DMS53 treated with DMSO at 0.1 percent for 48 hours (cell line): ENCODE data around the gene PPP1R12B.
A peak's percentile ranks its signal among the peaks of the same experiment; 100 is the strongest.
"Not testable (repeated sequence)": the region's sequence is repeated elsewhere in the genome, so short reads cannot be mapped to it uniquely, and the experiment has no call there.

Experiments used
- DNase-seq: peaks from one replicate; lab custom pipeline; 2025; ENCODE audit not compliant: unreplicated experiment; lab: John Stamatoyannopoulos, UW

Gene PPP1R12B

DNA sequence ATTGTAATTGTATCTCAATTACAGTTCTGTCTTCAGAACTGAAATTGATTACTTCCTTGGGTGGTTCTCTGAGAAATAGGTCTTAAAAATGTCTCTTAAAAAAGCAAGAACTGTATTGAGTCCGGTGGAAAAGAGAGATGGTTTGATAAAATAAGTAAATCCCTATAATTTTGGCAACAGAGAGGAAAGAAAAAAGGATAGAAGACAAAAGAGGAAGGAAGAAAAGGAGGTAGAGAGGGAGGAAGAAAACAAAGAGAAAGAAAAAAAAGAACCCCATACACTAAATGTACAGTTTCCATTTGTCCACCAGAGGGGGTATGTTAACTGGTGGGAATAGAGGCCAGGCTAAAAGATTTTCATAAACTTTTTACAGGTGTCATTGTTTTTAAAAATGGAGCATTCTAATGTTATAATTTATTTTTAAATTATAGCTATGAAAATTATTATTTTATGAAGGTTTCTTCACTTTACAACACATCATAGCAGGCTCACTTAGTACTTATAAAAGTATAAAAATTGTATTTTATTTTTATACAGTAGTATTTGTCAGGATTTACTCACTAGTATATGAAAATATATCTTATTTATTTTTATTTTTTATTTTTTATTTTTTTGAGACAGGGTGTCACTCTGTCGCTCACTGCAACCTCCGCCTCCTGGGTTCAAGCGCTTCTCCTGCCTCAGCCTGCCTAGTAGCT is 4.7 kb upstream of the PPP1R12B start:
- DNase-seq: peak; percentile 74

DNA sequence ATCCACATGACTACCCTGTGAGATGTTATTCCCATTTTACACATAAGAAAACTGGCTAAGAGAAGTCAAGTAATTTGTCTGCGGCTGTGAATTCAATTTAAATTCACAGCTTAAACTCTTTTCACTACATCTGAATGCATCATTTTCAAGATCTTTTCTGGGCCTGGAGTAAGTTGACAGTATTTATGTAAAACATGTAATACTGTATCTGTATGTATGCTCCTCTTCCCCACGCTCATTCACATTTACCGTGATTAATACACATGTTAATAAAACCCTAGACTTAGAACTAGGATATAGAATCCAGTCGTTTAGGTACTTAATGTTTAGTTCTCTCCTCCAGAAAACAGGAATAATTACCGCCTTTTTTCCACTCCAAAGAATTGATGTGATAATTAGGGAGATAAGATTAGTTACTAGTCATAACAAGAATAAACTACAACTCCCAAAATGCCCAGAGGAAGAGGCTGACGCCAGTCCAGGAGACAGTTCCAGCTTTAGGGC is 442 bp upstream of the PPP1R12B start:
- no peak for DNase-seq

DNA sequence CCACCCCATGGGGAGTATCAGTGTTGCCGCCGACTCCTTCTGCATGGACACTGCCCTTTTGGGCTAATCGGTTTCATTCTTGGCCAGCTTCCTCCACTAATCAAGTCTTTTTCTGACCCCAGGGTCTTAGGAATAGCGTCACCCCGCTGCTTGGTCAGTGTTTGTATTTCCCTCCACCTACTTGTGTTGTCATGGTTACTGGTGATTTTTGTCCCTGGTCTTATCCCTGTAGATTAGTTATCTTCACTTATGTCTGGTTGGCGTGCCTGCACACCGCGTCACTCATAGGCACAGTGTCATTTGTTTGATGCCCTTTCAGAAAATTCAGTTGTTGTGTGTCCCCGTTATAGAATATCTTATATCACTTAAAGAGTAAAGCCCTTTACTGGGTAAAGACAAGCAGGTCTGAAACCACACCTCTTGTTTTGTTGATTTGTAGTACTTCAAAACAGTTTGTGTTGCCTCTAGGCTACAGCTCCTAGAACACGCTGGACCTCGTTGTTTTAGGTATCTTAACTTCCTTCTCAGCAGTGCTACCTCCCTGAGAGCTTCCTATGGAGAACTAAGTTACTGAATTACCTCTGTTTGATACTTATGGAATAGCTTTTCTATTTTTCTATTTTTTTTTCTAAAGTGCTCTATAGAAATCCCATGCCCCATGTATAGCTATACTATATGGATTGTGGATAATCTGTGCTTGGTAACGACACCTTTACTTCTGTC is 868 bp downstream of the PPP1R12B start:
- peak; percentile 19 for DNase-seq

DNA sequence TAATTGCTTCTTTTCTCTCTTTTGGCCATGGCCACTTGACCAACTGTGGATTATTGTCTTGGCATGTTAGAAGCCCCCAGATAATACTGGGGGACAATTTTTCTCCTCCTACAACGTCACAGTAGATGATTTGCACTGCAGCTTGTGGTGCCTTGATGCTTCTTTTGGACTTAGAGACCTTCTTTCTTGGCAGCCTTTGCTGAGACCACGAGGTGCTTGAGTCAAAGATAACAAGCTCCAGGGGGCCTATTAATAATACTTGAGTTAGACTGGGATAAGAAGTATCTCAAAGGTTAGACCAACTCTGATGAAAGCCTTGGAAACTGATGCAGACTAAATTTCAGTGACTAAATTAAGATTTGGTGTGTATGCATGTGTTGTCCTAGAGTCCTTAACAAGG is 3.2 kb downstream of the PPP1R12B start:
- no peak for DNase-seq

DNA sequence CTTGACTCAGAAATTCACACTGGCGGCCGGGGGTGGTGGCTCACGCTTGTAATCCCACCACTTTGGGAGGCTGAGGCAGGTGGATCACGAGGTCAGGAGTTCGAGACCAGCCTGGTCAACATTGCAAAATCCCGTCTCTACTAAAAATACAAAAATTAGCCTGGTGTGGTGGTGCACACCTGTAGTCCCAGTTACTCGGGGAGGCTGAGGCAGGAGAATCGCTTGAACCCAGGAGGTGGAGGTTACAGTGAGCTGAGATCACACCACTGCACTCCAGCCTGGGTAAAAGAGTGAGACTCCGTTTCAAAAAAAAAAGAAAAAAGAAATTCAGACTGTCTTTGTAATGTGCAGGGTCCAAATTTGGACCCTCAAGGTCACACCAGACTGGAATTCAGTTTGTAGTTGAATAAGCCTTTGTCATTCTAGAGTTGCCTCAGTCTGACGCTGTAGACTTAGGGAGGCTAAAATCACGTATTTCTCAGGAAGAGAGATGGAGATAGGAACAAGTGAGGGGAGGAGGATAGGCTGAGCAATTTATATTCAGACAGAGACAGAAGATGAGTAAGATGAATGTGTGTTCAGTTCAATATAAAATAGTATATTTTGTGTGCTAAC is 4.2 kb downstream of the PPP1R12B start:
- DNase-seq: not testable (repeated sequence)

DNA sequence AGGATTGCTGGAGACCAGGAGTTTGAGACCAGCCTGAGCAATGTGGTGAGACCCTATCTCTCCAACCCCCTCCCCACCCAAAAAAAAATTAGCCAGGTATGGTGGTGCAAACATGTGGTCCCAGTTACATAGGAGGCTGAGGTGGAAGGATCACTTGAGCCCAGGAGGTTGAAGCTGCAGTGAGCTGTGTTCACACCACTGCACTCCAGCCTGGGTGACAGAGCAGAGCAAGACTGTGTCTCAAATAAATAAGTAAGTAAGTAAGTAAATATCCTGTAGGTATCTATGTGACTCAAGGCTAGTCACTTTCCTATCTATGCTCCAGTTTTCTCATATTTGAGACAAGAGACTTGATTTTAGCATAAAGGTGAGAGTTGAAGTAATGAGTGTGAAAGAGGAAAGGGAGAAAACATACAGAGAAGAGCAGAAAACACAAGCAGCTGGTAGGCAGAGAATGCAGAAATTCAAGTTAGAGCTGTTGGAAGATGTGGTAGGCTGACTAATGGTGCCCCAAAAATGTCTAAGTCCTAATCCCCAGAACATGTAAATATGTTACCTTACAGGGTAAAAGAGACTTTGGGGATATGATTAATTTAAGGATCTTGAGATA is 7.5 kb downstream of the PPP1R12B start:
- DNase-seq: no peak

DNA sequence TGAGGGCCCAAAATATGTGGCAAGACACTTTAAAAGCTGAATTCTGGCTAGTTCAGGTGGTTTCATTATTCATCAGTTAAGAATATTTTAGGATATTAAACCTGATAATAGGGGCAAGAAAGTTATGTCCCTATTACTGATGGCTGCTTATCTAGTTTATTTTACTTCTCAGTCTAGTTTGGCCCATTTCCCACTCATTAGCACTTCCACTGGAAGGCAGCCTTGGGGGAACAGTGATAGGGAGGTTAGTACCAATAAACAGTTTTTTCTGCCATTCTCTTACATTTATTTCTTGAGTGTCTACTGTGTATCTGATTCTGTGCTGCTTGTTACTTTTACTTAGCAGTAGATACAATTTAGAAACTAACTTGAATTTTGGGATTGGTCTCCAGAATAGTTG is 9.0 kb downstream of the PPP1R12B start:
- DNase-seq: no peak

DNA sequence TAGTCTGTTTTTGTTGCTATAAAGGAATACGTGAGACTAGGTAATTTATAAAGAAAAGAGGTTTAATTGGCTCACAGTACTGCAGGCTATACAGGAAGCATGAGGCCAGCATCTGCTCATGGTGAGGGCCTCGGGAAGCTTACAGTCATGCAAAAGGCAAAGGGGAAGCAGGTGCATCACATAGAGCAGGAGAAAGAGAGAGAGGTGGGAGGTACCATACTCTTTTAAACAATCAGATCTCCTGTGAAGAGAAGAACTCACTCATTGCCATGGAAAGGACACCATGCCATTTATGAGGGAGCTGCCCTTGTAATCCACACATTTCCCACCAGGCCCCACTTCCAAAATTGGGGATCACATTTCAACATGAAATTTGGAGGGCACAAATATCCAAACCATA is 12.7 kb downstream of the PPP1R12B start:
- no peak for DNase-seq

DNA sequence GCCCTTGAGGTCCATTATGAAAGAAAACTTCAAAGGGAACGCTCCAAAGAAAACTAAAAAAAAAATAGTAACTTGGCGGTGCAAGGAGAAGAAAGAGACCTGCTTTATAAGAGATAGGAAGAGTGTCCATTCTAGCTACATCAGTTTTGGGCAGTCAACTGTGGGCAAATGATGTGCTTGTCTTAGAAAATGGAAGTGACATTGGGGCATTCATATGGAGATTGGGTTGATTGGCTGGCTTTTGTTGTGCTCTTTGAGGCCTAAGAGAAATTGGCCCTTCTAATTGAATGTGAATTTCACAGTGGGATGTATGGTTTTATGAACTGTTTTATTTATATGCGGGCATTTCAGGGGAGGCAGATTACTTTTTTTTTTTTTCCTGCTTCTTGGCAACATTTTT is 13.2 kb downstream of the PPP1R12B start:
- no peak for DNase-seq

DNA sequence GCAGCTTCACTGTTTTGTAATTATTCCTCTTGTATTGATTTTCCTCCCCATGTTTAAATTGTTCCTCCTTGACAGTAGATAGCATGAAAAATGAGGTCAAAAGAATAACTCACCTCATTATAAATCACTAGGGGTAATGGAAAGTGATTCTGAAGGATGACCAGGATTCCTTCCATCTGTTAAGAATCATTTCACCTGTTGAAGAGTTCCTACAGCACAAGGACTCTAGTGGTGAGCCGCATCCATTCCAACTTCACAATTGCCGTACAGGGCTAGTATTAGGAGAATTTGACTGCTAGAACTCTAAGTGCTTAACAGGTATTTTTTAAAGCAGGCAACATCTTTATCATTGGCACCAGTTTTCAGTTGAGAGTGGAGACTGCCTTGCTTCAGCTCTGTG is 13.7 kb downstream of the PPP1R12B start:
- no peak for DNase-seq

DNA sequence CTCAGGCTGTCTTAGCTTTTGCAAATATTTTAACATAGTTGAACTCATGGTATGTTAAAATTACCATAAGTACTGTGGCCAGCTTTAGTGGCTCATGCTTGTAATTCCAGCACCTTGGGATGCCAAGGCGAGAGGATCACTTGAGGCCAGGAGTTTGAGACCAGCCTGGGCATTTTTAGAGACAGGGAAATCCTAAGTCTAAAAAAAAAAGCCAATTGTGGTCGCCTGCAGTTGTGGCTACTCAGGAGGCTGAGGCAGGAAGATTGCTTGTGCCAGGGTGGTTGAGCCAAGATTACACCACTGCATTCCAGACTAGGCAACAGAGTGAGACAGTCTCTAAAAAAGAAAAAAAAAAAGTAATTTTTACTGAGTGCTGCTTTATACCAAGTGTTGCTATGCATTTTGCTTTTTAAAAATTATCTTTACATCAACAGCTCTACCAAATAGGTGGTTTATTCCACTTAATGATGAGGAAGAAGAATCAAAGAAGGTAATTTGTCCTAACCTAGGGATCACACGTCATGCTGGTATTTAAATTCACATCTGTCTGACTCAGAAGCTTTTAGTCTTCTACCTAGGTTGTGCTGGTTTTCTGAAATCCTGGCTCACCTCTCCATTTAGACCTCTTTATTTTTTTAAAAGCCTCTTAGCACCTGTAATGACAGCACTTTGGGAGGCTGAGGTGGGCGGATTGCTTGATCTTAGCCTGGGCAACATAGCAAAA is 16.8 kb downstream of the PPP1R12B start:
- DNase-seq: no peak

DNA sequence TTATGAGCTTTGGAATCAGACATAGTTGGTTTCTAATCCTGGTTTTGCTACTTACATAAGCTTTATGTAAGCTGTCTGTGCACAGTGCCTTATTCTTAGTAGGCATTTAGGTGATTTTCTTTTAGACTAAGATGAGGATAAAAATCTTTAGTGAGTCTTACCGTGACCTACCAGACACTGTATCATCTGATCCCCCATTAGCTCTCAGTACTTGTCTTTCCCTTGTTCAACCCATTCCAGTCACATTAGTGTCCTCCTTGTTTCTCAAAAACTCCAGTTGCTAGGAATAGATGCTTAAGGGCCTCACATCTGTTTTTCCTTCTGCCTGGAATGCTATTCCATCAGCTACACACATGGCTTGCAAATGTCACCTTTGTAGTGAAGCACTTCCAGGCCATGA is 18.8 kb downstream of the PPP1R12B start:
- DNase-seq: no peak

DNA sequence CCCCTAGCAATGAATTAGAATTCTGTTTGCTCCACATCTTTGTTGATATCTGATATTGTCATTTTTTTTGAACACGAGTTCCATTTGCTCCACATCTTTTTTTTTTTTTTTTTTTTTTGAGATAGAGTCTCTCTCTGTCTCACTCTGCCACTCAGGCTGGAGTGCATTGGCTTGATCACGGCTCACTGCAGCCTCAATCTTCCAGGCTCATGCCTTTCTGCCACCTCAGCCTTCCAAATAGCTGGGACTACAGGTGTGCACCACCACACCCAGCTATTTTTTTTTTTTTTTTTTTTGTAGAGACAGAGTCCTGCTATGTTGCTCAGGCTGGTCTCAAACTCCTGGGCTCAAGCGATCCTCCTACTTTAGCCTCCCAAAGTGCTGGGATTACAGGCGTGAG is 22.4 kb downstream of the PPP1R12B start:
- not testable (repeated sequence) for DNase-seq

DNA sequence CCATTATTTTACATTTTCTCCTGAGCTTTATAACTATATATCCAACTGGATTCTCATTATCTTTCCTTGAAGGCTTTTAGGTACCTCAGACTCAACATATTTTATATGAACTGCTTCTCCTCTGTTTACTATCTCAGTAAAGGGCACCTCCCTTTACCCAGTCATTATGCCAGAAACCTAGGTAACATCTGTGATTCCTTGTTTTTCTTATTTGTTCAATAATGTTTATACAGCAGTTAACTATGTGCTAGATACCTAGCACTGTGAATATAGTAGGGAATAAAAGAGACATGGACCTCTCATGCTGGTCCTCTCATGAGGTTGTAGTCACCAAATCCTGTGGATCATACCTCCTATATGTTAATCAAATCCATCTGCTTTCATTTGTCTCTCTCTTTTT is 25.6 kb downstream of the PPP1R12B start:
- peak; percentile 16 for DNase-seq

DNA sequence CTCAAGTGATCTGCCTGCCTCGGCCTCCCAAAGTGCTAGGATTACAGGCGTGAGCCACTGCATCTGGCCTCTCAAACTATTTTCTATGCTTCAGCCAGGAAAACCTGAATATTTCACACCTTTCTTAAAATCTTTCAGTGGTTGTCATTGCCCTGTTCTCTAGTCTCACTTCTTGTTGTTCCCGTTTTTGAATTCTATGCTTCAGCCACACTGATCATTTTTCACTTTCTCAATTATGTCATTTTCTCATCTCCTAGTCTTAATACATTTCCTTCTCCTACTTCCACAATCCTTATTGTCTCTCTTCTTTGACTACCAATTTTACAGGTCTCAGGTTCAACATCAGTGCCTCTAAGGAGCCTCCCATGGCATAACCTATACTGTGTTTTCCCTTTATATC is 26.7 kb downstream of the PPP1R12B start:
- DNase-seq: not testable (repeated sequence)

DNA sequence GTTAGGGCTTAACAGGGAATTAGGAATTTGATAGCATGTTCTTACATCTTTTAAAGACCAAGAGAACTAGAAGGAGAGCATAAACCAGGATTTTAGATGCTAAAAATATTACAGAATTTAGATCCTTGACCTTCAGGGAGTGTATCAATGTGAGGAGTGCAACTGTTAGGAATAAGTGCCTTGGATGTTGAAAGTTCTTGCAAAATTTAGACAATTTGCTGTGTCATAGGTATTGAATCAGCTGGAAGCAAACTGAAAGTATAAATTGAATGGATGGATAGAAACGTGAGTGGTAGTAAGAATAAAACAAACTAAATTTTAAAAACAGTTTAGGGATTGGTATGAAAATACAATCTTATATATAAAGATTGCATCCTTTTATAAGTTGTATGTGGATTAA is 27.7 kb downstream of the PPP1R12B start:
- no peak for DNase-seq

DNA sequence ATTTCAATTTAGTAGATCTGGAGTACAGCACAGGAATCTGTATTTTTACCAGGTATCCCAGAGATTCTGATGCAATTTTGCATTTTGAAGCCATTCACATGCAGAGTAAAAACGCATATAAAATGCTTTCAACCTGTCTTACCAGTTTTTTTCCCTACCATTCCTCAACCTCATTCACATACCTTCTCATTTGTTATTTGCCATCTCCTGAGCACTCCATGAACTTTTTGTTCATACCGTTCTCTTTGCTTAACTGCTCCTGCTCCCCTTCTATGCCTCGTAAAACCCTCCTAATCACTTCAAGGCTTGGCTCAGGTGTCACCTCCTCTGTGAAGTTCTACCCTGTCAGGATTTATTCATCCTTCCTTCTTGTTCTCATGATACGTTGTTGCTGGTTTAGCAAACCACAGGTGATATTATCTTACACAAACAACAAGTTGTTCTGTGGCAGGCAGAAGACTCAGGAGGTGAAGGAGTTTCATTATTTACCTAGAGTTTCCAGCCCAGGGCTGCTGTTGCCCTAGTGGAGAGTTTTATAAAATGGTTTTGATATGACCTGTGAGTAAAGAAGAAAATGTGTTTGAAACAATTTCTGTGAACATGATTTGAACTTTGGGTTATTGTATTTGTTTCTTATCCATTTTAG is 31.5 kb downstream of the PPP1R12B start:
- peak; percentile 49 for DNase-seq

DNA sequence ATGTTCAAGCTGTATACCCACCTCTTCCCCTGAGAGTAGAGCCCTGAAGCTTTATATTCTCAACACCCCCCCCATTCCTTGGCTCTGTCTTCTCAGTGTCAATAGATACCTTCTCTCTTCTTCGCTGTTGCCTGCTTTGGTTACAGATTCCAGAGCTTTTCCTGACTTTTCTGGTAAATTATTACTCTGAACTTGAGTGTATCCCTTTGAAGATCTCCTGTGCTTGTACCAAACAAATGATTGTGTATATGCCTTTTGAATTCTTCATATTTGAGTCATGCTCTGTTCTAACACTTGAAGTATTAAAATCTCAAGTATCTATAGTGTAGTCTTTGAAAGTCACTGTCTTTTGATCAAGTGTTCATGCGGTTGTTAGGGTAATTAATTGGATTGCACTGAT is 32.0 kb downstream of the PPP1R12B start:
- not testable (repeated sequence) for DNase-seq

DNA sequence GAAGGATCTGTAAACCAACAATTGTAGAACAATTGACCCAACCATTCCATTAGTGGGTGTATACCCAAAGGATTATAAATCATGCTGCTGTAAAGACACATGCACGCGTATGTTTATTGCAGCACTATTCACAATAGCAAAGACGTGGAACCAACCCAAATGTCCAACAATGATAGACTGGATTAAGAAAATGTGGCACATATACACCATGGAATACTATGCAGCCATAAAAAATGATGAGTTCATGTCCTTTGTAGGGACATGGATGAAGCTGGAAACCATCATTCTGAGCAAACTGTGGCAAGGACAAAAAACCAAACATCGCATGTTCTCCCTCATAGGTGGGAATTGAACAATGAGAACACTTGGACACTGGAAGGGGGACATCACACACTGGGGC is 33.4 kb downstream of the PPP1R12B start:
- DNase-seq: not testable (repeated sequence)

DNA sequence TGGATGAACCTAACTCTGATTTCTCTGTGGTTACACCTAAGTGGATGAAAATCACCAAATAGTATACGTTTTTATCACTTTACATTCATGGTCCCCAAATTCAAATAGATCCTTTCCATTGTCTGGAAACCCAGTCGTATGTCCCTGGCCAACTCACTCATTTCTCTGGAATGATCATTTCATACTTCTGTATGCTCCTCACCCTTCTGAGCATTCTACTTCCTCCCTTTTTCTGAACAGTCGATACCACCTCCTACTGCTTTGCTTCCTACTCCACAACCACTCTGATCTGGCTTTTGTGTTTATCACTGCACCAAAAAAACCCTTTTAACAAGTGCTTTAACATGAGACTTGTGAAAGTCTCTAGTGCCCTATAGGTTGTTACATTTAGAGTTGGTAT is 47.3 kb downstream of the PPP1R12B start:
- DNase-seq: not testable (repeated sequence)

DNA sequence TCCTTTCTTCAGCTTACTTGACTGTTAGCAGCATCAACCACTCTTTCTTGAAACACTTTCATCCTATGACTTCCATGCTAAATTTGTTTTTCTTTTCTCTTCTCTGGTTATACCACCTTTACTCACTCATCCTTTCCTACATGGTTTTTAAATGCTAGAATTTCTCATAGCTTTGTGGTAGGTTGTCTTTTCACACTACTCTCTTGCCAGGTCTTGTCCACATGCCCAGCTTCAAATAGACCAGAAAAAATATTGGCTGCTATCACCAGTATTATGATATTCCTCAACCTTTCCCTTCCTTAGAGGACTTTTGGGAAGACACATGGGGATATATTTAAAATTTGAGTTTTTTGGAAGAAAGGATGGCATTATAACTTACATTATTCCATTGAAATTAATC is 48.8 kb downstream of the PPP1R12B start:
- no peak for DNase-seq
